RWPE2 (cell line): Measurements from ENCODE around the gene LILRA2.

Source experiments
- ATAC-seq: fragments of 200-7000 bp; cut with Tn5 transposase; 3 replicates; pipeline ENCODE4 v1.9.1; 2021; ENCODE audit warnings: low read depth
- DNase-seq: peaks from one replicate; pipeline ENCODE4 v3.0.0-alpha.2; 2020; ENCODE audit warnings: low spot score
- H3K27ac ChIP-seq: fragments of 450-650 bp; 2 replicates; pipeline ENCODE4 v1.5.1; 2017; ENCODE audit warnings: mild to moderate bottlenecking; ENCODE audit not compliant: poor library complexity, severe bottlenecking
- H3K27me3 ChIP-seq: fragments of 250-450 bp; sonication (Bioruptor Pico); 2 replicates; pipeline ENCODE4 v1.5.1; 2021; ENCODE audit warnings: mild to moderate bottlenecking, moderate library complexity; ENCODE audit not compliant: insufficient read depth, poor library complexity, severe bottlenecking
- H3K36me3 ChIP-seq: fragments of 250-450 bp; sonication (Bioruptor Pico); 2 replicates; pipeline ENCODE4 v1.5.1; 2020; ENCODE audit warnings: low read depth, mild to moderate bottlenecking, moderate library complexity
- H3K4me1 ChIP-seq: fragments of 250-450 bp; sonication (Bioruptor Pico); 2 replicates; pipeline ENCODE4 v1.5.1; 2021; ENCODE audit warnings: mild to moderate bottlenecking, moderate library complexity; ENCODE audit not compliant: insufficient read depth, poor library complexity, severe bottlenecking
- H3K4me3 ChIP-seq: fragments of 250-450 bp; sonication (Bioruptor Pico); 2 replicates; pipeline ENCODE4 v1.5.1; 2021; ENCODE audit warnings: mild to moderate bottlenecking, moderate library complexity; ENCODE audit not compliant: severe bottlenecking
- H3K9me3 ChIP-seq: fragments of 250-450 bp; sonication (Bioruptor Pico); 2 replicates; pipeline ENCODE4 v1.5.1; 2021; ENCODE audit warnings: mild to moderate bottlenecking, moderate library complexity; ENCODE audit not compliant: severe bottlenecking
- TF ChIP-seq, protein P1 (sequence below): fragments of 450-650 bp; IDR thresholded peaks from one replicate; pipeline ENCODE4 v1.5.1; 2017; ENCODE audit warnings: mild to moderate bottlenecking, moderate library complexity; ENCODE audit not compliant: poor library complexity, severe bottlenecking

The LILRA2 gene

DNA sequence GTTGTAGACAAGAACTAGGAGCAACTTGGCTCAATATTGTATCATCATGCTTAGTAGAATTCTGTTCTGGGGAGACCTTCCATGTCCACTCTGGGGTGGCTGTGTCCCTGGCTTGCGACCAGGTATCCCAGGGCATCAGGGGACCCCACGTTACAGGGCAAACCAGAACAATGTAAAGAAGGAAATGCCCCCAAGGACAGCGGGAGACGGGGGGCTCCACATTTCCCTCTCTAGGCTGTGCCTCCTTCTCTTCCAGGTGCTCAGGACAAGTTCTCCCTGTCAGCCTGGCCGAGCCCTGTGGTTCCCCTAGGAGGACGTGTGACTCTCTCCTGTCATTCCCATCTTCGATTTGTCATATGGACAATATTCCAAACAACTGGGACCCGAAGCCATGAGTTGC lies 40.1 kb upstream of the LILRA2 start:
- no peaks in the 10 kb centered on the region for H3K4me1 ChIP-seq
- DNase-seq = no peak
- no peak overlapping the region for H3K4me3 ChIP-seq
- no peaks in the 10 kb centered on the region for H3K36me3 ChIP-seq
- TF ChIP-seq, protein P1, sequence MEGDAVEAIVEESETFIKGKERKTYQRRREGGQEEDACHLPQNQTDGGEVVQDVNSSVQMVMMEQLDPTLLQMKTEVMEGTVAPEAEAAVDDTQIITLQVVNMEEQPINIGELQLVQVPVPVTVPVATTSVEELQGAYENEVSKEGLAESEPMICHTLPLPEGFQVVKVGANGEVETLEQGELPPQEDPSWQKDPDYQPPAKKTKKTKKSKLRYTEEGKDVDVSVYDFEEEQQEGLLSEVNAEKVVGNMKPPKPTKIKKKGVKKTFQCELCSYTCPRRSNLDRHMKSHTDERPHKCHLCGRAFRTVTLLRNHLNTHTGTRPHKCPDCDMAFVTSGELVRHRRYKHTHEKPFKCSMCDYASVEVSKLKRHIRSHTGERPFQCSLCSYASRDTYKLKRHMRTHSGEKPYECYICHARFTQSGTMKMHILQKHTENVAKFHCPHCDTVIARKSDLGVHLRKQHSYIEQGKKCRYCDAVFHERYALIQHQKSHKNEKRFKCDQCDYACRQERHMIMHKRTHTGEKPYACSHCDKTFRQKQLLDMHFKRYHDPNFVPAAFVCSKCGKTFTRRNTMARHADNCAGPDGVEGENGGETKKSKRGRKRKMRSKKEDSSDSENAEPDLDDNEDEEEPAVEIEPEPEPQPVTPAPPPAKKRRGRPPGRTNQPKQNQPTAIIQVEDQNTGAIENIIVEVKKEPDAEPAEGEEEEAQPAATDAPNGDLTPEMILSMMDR = no peak
- ATAC-seq = no peak
- no peak overlapping the region for H3K27ac ChIP-seq
- H3K9me3 ChIP-seq = no peaks in the 10 kb centered on the region
- H3K27me3 ChIP-seq = peaks cover 42% of the 10 kb centered on the region

- Histone ChIP-seq H3K9me3 (no peaks in the 10 kb centered on the region), H3K27me3 (peaks cover 42% of the 10 kb centered on the region), H3K36me3 (no peaks in the 10 kb centered on the region)
These were observed 39.4 kb upstream of the LILRA2 start for GRCh38 chr19:54534156-54534555.

DNA sequence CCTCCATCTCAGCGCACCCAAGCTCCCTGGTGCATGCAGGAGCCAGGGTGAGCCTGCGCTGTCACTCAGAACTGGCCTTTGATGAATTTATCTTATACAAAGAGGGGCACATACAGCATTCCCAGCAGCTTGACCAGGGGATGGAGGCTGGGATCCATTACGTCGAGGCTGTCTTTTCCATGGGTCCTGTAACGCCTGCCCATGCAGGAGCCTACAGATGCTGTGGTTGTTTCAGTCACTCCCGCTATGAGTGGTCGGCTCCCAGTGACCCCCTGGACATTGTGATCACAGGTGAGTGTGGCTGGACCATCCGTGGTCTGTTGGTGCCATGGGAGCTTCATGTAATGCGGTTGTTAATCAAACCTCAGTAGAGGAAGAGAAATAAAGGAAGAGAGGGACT lies 38.0 kb upstream of the LILRA2 start:
- no peaks in the 10 kb centered on the region for H3K9me3 ChIP-seq
- no peaks in the 10 kb centered on the region for H3K4me1 ChIP-seq
- peaks cover 30% of the 10 kb centered on the region for H3K27me3 ChIP-seq

More at GRCh38 chr19:54534156-54534555, 39.4 kb upstream of the LILRA2 start:
- H3K27ac ChIP-seq = no peak overlapping the region
- TF ChIP-seq, protein P1 = no peak
- DNase-seq (no peak), ATAC-seq (no peak)
- H3K4me3 ChIP-seq = no peak overlapping the region
- H3K4me1 ChIP-seq = no peaks in the 10 kb centered on the region

GRCh38 chr19:54536956-54537355 lies 36.6 kb upstream of the LILRA2 start:
- H3K9me3 ChIP-seq = no peaks in the 10 kb centered on the region
- H3K36me3 ChIP-seq = no peaks in the 10 kb centered on the region
- H3K27me3 ChIP-seq = peaks cover 17% of the 10 kb centered on the region
- DNase-seq (no peak), ATAC-seq (no peak)
- H3K4me3 ChIP-seq = no peak overlapping the region
- no peaks in the 10 kb centered on the region for H3K4me1 ChIP-seq
- TF ChIP-seq, protein P1 = no peak
- no peak overlapping the region for H3K27ac ChIP-seq

More for the DNA sequence above, 38.0 kb upstream of the LILRA2 start:
- TF ChIP-seq, protein P1 = no peak
- H3K4me3 ChIP-seq = no peak overlapping the region
- H3K27ac ChIP-seq = no peak overlapping the region
- ATAC-seq = no peak
- DNase-seq = no peak
- no peaks in the 10 kb centered on the region for H3K36me3 ChIP-seq

DNA sequence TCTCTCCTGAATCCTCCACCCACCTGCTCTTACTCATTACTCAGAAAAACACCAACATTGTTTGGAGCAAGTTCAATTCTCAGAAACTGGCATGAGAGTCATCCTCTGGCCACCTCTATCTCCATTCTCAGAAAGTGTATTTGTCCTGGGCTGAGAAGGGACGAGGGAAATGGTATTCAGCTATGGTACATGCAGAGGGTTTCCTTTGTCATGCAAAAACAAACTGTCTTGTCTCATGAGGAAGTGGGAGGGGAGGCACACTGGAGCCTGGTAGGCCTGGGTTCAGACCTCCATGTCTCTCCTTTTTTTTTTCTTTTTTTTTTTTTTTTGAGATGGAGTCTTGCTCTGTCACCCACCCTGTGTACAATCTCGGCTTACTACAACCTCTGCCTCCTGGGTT lies 31.9 kb upstream of the LILRA2 start:
- no peaks in the 10 kb centered on the region for H3K27me3 ChIP-seq
- H3K9me3 ChIP-seq = no peaks in the 10 kb centered on the region
- TF ChIP-seq, protein P1 = no peak
- H3K36me3 ChIP-seq = no peaks in the 10 kb centered on the region
- ATAC-seq = no peak
- no peak for DNase-seq
- no peak overlapping the region for H3K27ac ChIP-seq
- no peak overlapping the region for H3K4me3 ChIP-seq
- H3K4me1 ChIP-seq = no peaks in the 10 kb centered on the region
